Measurements from ENCODE around the gene HSPG2. TPM values are rescaled to one million over a fixed set of nuclear protein-coding genes. Genes with fewer than 3 reads are reported as not detected.

Gene HSPG2
- total RNA-seq, 1 experiment from 2014 or later, result 171 TPM

DNA sequence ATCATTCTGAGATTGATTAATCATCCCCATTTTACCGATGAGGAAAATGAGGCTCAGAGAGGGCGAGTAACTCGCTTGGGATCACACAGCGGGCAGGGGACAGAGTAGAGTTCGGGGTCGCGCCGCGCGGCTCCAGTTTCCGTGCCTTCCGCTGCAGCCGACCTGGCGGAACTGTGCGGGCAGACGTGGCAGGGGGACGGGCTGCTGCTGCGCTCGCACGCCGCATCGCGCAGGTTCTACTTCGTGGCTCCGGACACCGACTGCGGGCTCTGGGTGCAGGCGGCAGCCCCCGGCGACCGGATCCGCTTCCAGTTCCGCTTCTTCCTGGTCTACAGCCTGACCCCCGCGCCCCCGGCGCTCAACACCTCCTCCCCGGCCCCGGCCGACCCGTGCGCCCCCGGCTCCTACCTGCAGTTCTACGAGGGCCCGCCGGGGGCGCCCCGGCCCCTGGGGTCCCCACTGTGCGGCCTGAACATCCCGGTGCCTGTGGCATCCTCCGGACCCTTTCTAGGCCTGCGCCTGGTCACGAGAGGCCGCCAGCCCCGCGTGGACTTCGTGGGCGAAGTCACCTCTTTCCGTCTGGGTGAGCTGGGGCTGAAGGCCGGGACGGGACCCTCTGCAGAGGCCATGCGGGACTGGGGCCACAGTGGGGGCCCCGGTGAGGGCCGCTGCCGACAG lies 122.7 kb downstream of the HSPG2 start:
- ATAC-seq (no peak), DNase-seq (ENCODE audit: low read depth, low spot score) (no peak)
- ChIA-PET CTCF (no interaction called here), POLR2A (no interaction called here)
- in situ Hi-C loops (cut with HindIII; ENCODE audit: low pct_unique_long_range_greater_than_20kb, low sequenced_read_pairs), result no loop called here
- no peaks in the 10 kb centered on the region for H3K36me3 ChIP-seq (ENCODE audit: control insufficient read depth, insufficient read depth, low read length)
- intact Hi-C loops (cut with micrococcal nuclease; ENCODE audit: unreplicated experiment), result no loop called here
- H3K4me1 ChIP-seq (ENCODE audit: control insufficient read depth, insufficient read depth, low read length), result peaks cover 6% of the 10 kb centered on the region
- H3K9me3 ChIP-seq (ENCODE audit: control insufficient read depth, insufficient read depth, low read depth, low read length), result no peaks in the 10 kb centered on the region
- no peaks in the 10 kb centered on the region for H3K27me3 ChIP-seq (ENCODE audit: control insufficient read depth, insufficient read depth, low read length)
- H3K27ac ChIP-seq (ENCODE audit: low read length), result no peak overlapping the region
- no peak overlapping the region for H3K4me3 ChIP-seq (ENCODE audit: low read depth in 2 of 2, low read length in 2 of 2)
- TF ChIP-seq, protein P1, sequence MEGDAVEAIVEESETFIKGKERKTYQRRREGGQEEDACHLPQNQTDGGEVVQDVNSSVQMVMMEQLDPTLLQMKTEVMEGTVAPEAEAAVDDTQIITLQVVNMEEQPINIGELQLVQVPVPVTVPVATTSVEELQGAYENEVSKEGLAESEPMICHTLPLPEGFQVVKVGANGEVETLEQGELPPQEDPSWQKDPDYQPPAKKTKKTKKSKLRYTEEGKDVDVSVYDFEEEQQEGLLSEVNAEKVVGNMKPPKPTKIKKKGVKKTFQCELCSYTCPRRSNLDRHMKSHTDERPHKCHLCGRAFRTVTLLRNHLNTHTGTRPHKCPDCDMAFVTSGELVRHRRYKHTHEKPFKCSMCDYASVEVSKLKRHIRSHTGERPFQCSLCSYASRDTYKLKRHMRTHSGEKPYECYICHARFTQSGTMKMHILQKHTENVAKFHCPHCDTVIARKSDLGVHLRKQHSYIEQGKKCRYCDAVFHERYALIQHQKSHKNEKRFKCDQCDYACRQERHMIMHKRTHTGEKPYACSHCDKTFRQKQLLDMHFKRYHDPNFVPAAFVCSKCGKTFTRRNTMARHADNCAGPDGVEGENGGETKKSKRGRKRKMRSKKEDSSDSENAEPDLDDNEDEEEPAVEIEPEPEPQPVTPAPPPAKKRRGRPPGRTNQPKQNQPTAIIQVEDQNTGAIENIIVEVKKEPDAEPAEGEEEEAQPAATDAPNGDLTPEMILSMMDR (IDR thresholded peaks at IDR 0.05), result no peak; the same call in 1 of the 2 replicates
- TF ChIP-seq, protein P2, sequence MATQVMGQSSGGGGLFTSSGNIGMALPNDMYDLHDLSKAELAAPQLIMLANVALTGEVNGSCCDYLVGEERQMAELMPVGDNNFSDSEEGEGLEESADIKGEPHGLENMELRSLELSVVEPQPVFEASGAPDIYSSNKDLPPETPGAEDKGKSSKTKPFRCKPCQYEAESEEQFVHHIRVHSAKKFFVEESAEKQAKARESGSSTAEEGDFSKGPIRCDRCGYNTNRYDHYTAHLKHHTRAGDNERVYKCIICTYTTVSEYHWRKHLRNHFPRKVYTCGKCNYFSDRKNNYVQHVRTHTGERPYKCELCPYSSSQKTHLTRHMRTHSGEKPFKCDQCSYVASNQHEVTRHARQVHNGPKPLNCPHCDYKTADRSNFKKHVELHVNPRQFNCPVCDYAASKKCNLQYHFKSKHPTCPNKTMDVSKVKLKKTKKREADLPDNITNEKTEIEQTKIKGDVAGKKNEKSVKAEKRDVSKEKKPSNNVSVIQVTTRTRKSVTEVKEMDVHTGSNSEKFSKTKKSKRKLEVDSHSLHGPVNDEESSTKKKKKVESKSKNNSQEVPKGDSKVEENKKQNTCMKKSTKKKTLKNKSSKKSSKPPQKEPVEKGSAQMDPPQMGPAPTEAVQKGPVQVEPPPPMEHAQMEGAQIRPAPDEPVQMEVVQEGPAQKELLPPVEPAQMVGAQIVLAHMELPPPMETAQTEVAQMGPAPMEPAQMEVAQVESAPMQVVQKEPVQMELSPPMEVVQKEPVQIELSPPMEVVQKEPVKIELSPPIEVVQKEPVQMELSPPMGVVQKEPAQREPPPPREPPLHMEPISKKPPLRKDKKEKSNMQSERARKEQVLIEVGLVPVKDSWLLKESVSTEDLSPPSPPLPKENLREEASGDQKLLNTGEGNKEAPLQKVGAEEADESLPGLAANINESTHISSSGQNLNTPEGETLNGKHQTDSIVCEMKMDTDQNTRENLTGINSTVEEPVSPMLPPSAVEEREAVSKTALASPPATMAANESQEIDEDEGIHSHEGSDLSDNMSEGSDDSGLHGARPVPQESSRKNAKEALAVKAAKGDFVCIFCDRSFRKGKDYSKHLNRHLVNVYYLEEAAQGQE (IDR thresholded peaks at IDR 0.05; ENCODE audit: insufficient read depth in 1 of 2, low read depth in 2 of 2, low read length in 1 of 2), result no peak
- TF ChIP-seq SIN3A (IDR thresholded peaks at IDR 0.05; ENCODE audit: borderline replicate concordance, insufficient read depth, low read depth, low read length) (no peak), POLR2AphosphoS5 (IDR thresholded peaks at IDR 0.05; ENCODE audit: low read depth, low read length) (no peak), TCF7L2 (IDR thresholded peaks at IDR 0.05; ENCODE audit: low read depth, low read length) (no peak)
- BruUV-seq (replicated peaks), result no TSS peak

DNA sequence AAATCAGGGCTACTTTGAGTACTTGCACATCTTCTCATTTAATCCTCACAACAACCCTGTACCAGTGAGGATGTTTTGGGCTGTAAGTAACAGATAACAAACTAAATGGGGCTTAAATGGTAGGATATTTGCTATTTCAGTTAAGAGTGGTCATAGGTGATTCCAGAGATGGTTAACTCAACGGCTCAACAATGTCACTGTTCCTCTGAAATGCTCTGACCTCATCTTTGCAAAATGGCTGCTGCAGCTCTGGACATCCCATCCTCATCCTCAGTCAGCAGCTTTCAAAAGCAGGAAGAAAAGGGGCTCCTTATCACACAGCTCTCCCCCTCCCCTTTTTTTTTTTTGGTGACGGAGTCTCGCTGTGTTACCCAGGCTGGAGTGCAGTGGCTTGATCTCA lies 123.6 kb downstream of the HSPG2 start:
- no peak for TF ChIP-seq TCF7L2 (IDR thresholded peaks at IDR 0.05; ENCODE audit: low read depth, low read length)
- TF ChIP-seq, protein P2 (IDR thresholded peaks at IDR 0.05; ENCODE audit: insufficient read depth in 1 of 2, low read depth in 2 of 2, low read length in 1 of 2), result no peak
- TF ChIP-seq SIN3A (IDR thresholded peaks at IDR 0.05; ENCODE audit: borderline replicate concordance, insufficient read depth, low read depth, low read length), result no peak
- TF ChIP-seq, protein P1 (IDR thresholded peaks at IDR 0.05), result no peak
- TF ChIP-seq POLR2AphosphoS5 (IDR thresholded peaks at IDR 0.05; ENCODE audit: low read depth, low read length), result no peak

More for the DNA sequence above, 123.6 kb downstream of the HSPG2 start:
- no TSS peak for BruUV-seq (replicated peaks)
- H3K27ac ChIP-seq (ENCODE audit: low read length), result no peak overlapping the region
- peaks cover 6% of the 10 kb centered on the region for H3K4me1 ChIP-seq (ENCODE audit: control insufficient read depth, insufficient read depth, low read length)
- H3K27me3 ChIP-seq (ENCODE audit: control insufficient read depth, insufficient read depth, low read length), result no peaks in the 10 kb centered on the region
- in situ Hi-C loops (cut with HindIII; ENCODE audit: low pct_unique_long_range_greater_than_20kb, low sequenced_read_pairs), result no loop called here
- intact Hi-C loops (cut with micrococcal nuclease; ENCODE audit: unreplicated experiment), result no loop called here
- DNase-seq (ENCODE audit: low read depth, low spot score) (no peak), ATAC-seq (no peak)
- no peaks in the 10 kb centered on the region for H3K36me3 ChIP-seq (ENCODE audit: control insufficient read depth, insufficient read depth, low read length)
- no peaks in the 10 kb centered on the region for H3K9me3 ChIP-seq (ENCODE audit: control insufficient read depth, insufficient read depth, low read depth, low read length)
- no peak overlapping the region for H3K4me3 ChIP-seq (ENCODE audit: low read depth in 2 of 2, low read length in 2 of 2)
- CTCF ChIA-PET, result no interaction called here
- POLR2A ChIA-PET, result no interaction called here

All from Panc1 (cell line).